ENCODE data around the gene IGDCC3. TPM values are rescaled to one million over a fixed set of nuclear protein-coding genes. Genes with fewer than 3 reads are reported as not detected.

Gene IGDCC3
- total RNA-seq, 4 donors from 2014 or later, result 0.13 TPM; not detected in 3

GRCh38 chr15:65368302-65369211 lies 9.2 kb downstream of the IGDCC3 start:
- TF ChIP-seq, protein P1, sequence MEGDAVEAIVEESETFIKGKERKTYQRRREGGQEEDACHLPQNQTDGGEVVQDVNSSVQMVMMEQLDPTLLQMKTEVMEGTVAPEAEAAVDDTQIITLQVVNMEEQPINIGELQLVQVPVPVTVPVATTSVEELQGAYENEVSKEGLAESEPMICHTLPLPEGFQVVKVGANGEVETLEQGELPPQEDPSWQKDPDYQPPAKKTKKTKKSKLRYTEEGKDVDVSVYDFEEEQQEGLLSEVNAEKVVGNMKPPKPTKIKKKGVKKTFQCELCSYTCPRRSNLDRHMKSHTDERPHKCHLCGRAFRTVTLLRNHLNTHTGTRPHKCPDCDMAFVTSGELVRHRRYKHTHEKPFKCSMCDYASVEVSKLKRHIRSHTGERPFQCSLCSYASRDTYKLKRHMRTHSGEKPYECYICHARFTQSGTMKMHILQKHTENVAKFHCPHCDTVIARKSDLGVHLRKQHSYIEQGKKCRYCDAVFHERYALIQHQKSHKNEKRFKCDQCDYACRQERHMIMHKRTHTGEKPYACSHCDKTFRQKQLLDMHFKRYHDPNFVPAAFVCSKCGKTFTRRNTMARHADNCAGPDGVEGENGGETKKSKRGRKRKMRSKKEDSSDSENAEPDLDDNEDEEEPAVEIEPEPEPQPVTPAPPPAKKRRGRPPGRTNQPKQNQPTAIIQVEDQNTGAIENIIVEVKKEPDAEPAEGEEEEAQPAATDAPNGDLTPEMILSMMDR (IDR thresholded peaks at IDR 0.05), result no peak
- TF ChIP-seq POLR2AphosphoS5 (IDR thresholded peaks at IDR 0.05) (no peak), EP300 (IDR thresholded peaks at IDR 0.05) (no peak), POLR2A (IDR thresholded peaks at IDR 0.05) (no peak)
- H3K27ac ChIP-seq, result no peak overlapping the region
- no peak overlapping the region for H3K4me3 ChIP-seq
- H3K9me3 ChIP-seq, result no peaks in the 10 kb centered on the region
- no peaks in the 10 kb centered on the region for H3K4me1 ChIP-seq
- ATAC-seq, result no peak
- peaks cover 34% of the 10 kb centered on the region for H3K27me3 ChIP-seq
- 43 to 64% methylated on average over 4 to 9 of the region's 12 CpGs for WGBS, 2 donors (ENCODE audit: low coverage in 1 of 2)
- H3K36me3 ChIP-seq, result no peaks in the 10 kb centered on the region

DNA sequence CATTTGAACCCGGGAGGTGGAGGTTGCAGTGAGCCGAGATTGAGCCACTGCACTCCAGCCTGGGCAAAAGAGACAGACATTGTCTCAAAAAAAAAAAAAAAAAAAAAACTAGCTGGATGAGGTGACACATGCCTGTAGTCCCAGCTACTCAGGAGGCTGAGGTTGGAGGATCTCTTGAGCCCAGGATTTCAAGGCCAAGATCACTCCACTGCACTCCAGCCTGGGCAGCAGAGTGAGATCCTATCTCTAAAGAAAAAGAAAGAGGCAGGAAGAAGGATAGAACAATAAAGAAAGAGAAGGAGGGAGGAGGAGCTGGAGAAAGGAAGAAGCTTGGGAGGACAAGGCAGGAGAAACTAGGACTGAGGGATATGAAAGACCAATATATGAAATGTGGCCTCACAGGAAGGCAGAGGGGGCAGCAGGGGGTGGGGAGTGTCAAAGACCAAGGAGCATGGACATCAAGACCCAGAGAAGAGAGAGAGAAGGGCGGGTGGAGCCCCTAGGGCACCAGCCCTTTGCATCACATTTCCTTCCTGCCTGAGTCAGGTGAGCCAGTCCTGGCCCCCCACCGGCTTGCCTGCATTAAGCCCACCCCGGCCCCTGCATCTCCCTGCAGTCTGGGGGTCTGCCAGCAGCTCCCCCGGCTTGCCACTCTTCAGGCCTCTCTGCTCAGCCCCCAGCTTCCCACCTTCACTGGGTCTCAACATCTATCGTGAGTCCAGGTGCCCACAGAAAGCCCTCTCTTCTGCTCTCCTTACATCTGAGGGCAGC lies 11.5 kb downstream of the IGDCC3 start:
- H3K27ac ChIP-seq, result no peak overlapping the region
- no peaks in the 10 kb centered on the region for H3K4me1 ChIP-seq
- 90 to 100% methylated on average over 1 to 2 of the region's 7 CpGs for WGBS, 2 donors (ENCODE audit: low coverage in 1 of 2)
- no peak for TF ChIP-seq POLR2A (IDR thresholded peaks at IDR 0.05)
- no peak for TF ChIP-seq POLR2AphosphoS5 (IDR thresholded peaks at IDR 0.05)
- TF ChIP-seq, protein P1 (IDR thresholded peaks at IDR 0.05), result no peak
- TF ChIP-seq EP300 (IDR thresholded peaks at IDR 0.05), result no peak
- no peak overlapping the region for H3K4me3 ChIP-seq
- no peak for ATAC-seq
- H3K36me3 ChIP-seq, result no peaks in the 10 kb centered on the region
- H3K9me3 ChIP-seq, result no peaks in the 10 kb centered on the region
- peaks cover 33% of the 10 kb centered on the region for H3K27me3 ChIP-seq

DNA sequence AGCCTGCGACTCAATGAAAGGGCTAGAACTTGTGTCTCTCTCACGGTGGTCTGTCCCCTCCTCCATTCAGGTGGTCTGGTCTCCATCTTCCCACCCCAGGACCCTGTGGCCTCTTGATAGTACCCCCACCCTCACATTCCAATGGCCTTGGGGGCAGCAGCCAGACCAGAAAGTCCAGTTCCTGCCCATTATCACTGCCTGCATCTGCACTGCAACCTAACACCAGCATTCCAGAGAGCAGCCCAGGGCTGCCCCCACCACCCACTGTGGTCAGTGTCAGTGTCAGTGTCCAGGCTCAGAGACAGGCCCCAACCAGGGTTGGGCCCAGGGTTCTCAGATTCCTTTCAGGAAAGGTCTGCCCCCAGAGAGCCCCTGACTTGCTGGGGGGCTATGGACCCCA lies 12.6 kb downstream of the IGDCC3 start:
- no peaks in the 10 kb centered on the region for H3K9me3 ChIP-seq
- no peaks in the 10 kb centered on the region for H3K36me3 ChIP-seq
- peaks cover 34% of the 10 kb centered on the region for H3K27me3 ChIP-seq
- H3K4me1 ChIP-seq, result no peaks in the 10 kb centered on the region
- no peak for ATAC-seq
- no peak overlapping the region for H3K27ac ChIP-seq
- no peak overlapping the region for H3K4me3 ChIP-seq
- no CpG with 5 or more reads among the region's 2 CpGs for WGBS, 2 donors (ENCODE audit: low coverage in 1 of 2)
- no peak for TF ChIP-seq POLR2AphosphoS5 (IDR thresholded peaks at IDR 0.05)
- TF ChIP-seq POLR2A (IDR thresholded peaks at IDR 0.05), result no peak
- TF ChIP-seq EP300 (IDR thresholded peaks at IDR 0.05), result no peak
- TF ChIP-seq, protein P1 (IDR thresholded peaks at IDR 0.05), result no peak

DNA sequence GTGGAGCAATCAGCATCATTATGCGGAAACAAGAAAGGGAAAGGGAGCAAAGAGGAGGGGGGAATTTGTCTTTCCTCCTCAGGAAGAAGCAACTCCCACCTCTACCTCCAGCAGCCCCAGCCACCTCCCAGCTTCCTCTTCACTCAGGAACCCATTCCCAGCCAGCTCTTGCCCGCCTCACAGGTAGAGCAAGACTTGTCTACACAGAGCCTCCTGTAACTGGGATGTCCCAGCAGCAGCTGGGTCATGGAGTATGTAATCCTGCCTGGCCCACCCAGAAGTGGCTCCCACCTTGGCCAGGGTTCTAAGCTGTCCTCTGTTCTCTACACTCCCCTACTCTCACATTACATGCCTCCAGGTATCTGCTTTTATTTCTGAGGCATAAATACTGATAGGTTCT lies 14.0 kb downstream of the IGDCC3 start:
- Histone ChIP-seq H3K9me3 (no peaks in the 10 kb centered on the region), H3K27ac (no peak overlapping the region), H3K4me3 (no peak overlapping the region), H3K36me3 (no peaks in the 10 kb centered on the region), H3K4me1 (no peaks in the 10 kb centered on the region), H3K27me3 (peaks cover 44% of the 10 kb centered on the region)
- ATAC-seq, result no peak
- WGBS, 2 donors (ENCODE audit: low coverage in 1 of 2), result 88% methylated on average over 2 of the region's 2 CpGs; no CpG with 5 or more reads in 1 of the 2 donors
- TF ChIP-seq POLR2A (IDR thresholded peaks at IDR 0.05) (no peak), POLR2AphosphoS5 (IDR thresholded peaks at IDR 0.05) (no peak)
- TF ChIP-seq, protein P1 (IDR thresholded peaks at IDR 0.05), result no peak
